HG03066 (cell line): ENCODE measurements around the gene C1orf105.

Experiments
- ATAC-seq: cut with Tn5 transposase; IDR thresholded peaks from one replicate; pipeline ENCODE4 v1.9.1; 2021; ENCODE audit warnings: low read depth; ENCODE audit not compliant: unreplicated experiment

C1orf105 gene

DNA sequence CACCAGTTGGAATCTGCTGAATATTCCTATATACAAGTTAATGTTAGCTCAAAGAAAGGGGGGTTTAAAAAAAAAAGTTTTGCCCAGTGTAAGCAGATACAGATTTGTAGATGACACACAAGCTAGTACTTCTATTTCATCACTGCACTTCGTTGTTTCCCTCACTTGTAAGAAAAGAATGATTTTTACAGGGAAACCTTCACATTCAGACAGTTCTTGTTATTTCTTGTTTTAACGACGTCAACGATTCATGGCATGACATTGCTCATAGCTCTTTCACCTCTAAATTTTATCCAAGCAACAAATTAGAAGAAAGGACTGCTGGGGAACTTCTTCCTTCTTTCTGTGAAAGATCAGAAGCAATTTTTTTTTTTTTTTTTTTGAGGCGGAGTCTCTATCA, 25.7 kb upstream of the C1orf105 start:
- no peak for ATAC-seq

GRCh38 chr1:172395576-172395975, 24.9 kb upstream of the C1orf105 start:
- ATAC-seq: no peak

DNA sequence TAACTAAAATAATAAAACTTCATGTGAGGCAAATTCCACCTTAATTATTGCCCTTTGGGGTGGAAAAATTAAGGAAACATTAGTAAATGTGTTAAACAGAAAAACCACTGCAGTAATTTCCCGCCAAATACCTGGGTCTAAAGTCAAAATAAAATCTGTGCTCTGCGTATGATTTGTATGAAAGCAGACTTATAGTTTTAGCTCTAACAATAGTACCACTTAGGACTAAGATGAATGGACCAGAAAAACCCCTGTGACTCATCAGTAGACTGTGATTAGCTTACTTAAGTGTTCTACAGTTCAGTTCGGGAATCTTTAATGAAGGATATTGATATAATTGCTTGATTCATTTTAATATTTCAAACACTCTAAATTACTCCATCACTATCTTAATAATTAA, 23.3 kb upstream of the C1orf105 start:
- no peak for ATAC-seq

DNA sequence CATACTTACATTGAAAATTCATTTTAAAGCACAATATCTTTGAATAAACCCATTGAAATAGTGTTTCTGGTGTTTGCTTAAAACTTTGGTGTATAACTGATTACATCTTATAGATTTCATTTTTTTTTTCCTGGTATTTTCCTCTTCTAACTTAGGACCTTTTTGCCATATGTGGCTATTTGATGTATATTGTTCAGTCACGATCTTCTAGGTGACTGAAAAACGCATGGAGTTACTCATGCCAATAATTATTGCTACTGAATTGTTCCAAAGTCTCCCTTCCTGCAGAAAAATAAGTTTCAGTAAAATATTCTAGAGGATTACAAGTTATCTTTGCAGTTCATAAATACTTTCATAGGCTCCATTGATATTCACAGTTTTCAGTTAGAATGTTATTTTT, 22.9 kb upstream of the C1orf105 start:
- ATAC-seq: no peak

- no peak for ATAC-seq
These were observed 22.3 kb upstream of the C1orf105 start for GRCh38 chr1:172398193-172398592.

GRCh38 chr1:172398970-172399755, 21.3 kb upstream of the C1orf105 start:
- no peak for ATAC-seq

GRCh38 chr1:172399756-172400721, 20.4 kb upstream of the C1orf105 start:
- ATAC-seq: no peak

DNA sequence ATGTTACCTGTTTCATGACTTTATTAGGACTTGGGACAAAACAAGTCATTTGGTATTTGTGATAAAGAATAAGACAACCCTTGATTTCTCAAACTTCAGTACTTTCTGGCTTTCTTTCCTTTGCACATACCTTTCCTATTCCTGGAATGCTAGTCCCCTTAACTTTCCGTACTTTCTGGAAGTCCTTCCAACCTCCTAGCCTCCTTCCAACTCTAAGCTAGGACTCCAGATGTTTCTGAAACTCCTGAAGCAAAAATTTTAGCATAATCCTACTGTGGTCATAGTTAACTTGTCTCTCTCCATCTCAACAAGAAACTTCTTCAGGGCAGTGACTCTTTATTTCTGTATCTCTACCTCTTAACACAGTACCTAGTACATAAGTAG, 19.8 kb upstream of the C1orf105 start:
- ATAC-seq: no peak

GRCh38 chr1:172401477-172401876, 19.0 kb upstream of the C1orf105 start:
- ATAC-seq: no peak

- ATAC-seq: no peak
These were observed 18.6 kb upstream of the C1orf105 start for GRCh38 chr1:172401892-172402291.

DNA sequence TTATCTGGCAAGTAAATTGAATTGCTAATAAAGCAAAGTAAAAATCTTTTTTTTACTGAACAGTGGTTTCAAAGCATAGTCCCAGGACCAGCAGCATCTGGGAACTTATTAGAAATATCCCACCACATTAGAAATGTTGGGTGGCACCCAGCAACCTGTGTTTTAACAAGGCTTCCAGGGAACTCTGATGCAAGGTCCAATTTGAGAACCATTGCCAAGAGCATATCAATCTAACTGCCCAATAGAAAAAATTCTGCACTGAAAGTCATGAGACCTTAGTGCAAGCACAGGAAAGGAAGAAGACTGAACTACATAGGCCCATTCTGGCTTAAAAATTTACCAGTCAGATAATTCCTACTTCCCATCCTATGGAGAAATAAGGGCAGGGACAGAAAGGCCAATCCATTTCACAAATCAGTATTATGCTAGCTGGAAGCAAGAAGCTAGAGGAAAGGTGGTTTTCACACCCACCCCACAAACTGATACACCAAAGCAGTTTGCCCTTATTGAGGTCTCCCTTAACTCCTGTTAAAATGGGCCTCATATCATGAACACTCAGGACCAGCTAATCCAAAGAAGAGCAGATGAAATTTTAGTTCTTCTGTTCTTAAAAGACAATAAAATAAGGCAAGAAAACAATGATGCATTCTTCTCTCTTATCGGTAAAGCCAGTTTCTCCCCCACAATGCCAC, 17.5 kb upstream of the C1orf105 start:
- ATAC-seq: no peak

DNA sequence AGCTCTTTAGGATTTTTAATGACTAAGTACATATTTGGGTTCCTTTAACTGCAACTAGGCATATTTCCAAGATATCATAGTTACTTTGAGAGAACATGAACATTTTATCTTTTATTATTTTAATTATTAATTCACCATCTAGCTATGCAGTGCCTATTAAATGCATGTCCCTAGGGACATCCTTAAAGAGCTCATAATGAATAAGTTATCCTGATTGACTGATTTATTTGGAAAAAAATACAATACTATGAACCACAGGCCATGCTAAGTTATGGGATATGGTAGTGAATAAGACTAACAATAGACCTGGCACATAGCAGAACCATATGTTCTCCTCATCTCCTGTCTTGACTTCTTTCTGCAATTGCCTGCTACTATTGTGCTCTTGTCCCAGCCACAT, 16.4 kb upstream of the C1orf105 start:
- no peak for ATAC-seq

DNA sequence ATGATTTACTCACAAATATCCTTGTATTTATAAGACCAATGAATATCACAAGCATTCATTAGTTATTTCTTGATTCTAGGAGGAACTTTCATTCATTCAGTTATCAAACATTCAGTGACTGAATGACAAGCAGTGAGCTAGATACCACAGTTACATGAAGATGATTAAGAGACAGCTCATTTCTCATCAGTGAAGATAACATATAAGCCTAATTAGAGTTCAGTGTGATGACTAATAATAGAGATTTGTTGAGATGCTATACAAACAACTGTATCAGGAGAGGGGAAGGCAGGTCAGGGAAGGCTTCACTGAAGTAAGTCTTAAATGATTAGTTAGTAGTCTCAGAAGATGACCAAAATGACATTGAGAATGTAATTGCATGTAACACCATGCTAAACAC, 14.6 kb upstream of the C1orf105 start:
- ATAC-seq: no peak

GRCh38 chr1:172406968-172407367, 13.5 kb upstream of the C1orf105 start:
- no peak for ATAC-seq

DNA sequence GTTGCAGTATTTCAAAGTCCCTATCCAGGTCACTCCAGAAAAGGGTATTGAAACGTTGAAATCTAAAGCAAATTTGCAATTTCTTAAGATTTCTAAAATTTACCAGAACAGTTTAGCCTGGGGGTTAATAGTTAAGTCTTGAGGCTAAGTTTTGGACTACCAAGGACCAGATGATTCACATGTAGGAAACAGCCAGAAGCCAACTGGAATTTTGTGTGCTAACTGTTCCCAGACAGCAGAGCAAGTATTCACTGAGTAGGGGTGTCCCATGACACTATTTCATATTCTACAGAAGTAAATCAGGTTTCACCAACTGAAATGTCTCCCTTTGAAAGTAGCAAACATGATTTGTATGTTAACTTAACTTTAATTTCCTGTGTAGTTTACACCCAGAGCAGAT, 11.5 kb upstream of the C1orf105 start:
- ATAC-seq: no peak

DNA sequence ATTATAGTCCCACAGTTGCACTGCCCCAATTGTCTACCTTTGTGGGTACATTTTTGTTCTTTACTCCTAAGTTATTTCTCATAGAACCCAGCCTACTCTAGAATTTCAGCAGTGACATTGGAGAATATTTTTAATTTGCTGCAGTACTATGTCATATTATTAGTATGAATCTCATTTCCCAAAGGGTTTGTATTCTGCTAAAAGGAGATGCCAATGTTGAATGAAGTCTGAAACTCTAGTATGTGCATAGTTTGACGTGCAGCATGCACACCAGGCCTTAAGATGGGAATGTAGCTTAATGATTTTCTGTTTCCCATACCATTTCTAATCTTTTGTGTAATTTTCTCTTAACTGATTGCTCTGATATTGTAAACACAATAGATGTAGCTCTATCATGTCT, 10.5 kb upstream of the C1orf105 start:
- ATAC-seq: no peak

DNA sequence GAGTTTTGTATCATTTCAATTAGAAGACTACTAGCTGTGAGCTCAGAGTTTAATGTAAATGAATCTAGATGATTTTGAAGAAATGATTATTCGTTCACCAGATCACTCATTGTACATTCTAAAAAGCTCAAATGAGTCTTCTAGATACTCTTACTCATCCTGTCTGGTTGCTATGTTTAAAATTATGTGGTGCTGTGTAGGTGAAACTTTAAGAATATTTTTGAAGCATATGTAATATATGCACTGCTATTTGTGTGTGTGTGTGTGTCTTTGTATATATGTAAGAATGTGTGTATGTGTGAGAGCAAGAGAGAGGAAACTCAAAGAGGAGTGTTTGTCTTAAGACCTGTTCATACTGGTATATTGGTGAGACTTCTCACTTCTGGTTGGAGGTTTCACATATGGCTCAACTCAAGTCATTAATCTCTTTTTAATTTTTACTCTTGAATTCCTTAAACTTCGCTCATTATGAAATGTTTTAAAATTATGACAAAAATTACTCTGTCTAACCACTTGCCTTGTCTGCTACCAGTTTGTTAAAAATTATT, 8.6 kb upstream of the C1orf105 start:
- no peak for ATAC-seq

DNA sequence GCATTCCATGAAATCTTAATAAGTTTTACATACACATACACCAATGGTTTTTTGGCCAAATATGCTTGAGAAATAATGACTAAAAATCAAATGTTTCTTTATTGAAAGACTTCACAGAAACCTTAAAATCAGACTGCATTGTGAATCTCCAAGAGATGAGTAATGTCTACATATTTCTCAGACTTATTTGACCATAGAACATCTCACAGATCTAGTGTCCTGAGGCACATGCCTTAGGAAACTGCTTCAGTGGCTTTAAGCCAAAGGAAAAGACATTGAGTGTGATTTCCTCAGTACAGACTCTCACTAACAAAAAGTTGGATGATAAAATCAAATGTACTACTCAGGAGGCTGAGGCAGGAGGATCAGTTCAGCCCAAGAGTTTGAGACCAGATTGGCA, 6.2 kb upstream of the C1orf105 start:
- no peak for ATAC-seq

DNA sequence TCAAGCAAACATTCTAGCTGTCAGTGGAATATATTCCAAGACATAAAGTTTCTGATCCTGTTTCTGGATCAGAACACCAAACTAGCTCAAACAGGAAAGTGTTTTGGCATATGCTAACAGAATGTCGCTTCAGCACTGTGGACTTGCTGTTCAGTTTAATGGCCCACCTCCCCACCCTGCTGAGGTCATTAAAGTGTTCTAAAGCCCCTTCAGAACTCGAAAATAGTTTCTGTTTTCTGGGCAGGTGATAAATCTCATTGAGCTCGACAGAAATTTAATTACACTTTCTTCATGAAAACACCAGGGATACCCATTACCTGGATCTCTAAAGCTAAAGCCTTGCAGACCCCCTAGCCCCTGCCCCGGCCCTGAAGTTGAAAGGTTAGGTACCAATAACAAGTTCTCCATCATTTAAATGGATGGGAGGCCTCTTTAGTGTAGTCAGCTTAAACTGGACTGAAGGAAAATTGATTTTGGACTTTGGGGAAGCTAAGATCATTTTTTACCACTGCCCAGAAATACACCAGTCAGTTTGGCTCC, 3.9 kb upstream of the C1orf105 start:
- ATAC-seq: no peak

DNA sequence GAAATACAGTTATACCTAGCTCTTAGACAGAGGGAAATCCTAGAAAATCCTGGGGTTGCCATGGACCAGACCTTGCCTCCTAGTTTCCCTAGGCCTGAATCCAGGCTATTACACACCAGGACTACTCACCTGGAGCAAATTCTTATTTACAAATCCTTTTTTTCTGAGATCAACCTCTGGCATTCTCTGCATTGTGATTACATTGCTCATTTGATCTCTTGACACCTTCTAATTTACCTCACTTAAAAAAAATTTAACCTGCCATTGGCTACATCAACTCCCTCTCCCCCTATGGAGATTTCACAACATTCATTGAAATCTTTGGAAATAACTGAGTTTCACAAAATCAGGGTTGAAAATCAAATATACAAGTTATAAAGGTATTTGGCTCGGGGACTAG, 2.9 kb upstream of the C1orf105 start:
- no peak for ATAC-seq
